Muscle of leg (tissue), 11 donors: Measurements from ENCODE around the gene CCIN. TPM values are rescaled to one million over a fixed set of nuclear protein-coding genes. Genes with fewer than 3 reads are reported as not detected.
"Not testable (repeated sequence)": the region's sequence is repeated elsewhere in the genome, so short reads cannot be mapped to it uniquely, and the experiment has no call there.

Source experiments
- DNase-seq: peaks from one replicate; pipeline ENCODE4 v3.0.0; 2013
- H3K27ac ChIP-seq: one replicate; pipeline ENCODE4 v1.5.1; 2013; ENCODE audit warnings: mild to moderate bottlenecking, low read length, control low read depth
- H3K27me3 ChIP-seq: one replicate; pipeline ENCODE4 v1.6.1; 2013; ENCODE audit warnings: low read length; ENCODE audit not compliant: control insufficient read depth, insufficient read depth
- H3K36me3 ChIP-seq: one replicate; pipeline ENCODE4 v1.6.1; 2013; ENCODE audit warnings: low read length; ENCODE audit not compliant: control insufficient read depth, insufficient read depth
- H3K4me1 ChIP-seq: one replicate; pipeline ENCODE4 v1.6.1; 2013; ENCODE audit warnings: low read length; ENCODE audit not compliant: control insufficient read depth, insufficient read depth
- H3K4me3 ChIP-seq: one replicate; pipeline ENCODE4 v1.5.1; 2013; ENCODE audit warnings: low read length, control low read depth
- H3K9me3 ChIP-seq: replicated peaks from 2 replicates; pipeline ENCODE4 v1.6.1; 2013; ENCODE audit warnings: low read depth, low read length; ENCODE audit not compliant: control insufficient read depth
- WGBS: methylation state at CpG from one replicate; pipeline ENCODE4 v1.1.5; 2013; ENCODE audit warnings: missing lambda C conversion rate; ENCODE audit not compliant: insufficient coverage; 5-methylcytosine and 5-hydroxymethylcytosine counted together
- polyA plus RNA-seq, 8 donors: library from polyadenylated mRNA; unstranded; fragments of 120-200 nt; gene quantifications; one replicate each; pipeline versions ENCODE4 v1.2.1 to v1.2.3, GENCODE V29; 2013; ENCODE audit warnings: inconsistent platforms in 1 of 8, low replicate concordance in 1 of 8; ENCODE audit not compliant: insufficient read length in 8 of 8, insufficient read depth in 1 of 8
- total RNA-seq: library from RNA; stranded (reverse); fragments of 120-200 nt; gene quantifications from one replicate; pipeline ENCODE4 v1.2.4, GENCODE V29; 2013

The CCIN gene
- total and polyA plus RNA-seq, 9 donors, result 0.45 to 1.5 (median 0.87) TPM

DNA sequence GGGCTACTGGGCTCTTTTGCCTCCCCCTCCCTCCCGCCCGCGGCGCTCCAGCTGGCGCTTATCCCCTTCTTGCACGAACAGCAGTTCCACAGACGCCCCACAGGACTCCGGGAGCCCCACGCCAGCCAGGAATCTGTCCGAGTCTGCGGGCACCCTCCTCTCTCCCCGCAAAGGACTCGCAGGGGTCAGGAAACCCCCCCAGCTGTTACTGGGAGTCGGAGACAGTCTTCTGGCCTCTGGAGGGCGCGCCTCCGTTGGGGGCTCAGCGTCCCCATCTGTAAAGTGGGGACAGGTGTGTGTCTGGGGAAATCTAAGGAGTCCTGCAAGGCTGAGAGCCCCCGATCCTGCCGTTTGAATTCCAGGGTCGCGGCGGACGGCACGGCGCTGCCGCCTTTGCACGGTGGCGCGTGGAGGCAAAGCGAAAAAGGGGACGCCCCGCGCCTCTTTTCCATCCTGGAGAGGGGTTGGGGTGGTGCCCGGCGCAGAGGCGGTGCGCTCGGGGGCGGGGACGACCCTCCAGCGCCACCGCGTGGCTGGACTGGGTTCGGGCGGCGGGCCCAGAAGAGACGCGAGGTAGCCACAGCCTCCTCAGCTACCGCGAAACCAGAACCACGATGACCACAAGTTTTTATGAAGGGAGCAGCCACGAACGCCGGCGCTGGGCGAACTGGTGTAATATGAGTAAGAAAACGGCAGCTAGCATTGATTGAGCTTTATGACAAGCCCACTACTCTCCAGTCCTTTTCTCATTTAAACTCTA is 2.8 kb upstream of the CCIN start:
- Histone ChIP-seq H3K4me1 (peaks cover 51% of the 10 kb centered on the region), H3K4me3 (peak overlapping the region; percentile 60), H3K36me3 (peaks cover 3% of the 10 kb centered on the region), H3K27me3 (no peaks in the 10 kb centered on the region), H3K9me3 (no peaks in the 10 kb centered on the region), H3K27ac (peak overlapping the region; percentile 97)
- WGBS, result 2% methylated on average over 43 of the region's 58 CpGs
- peak; percentile 91 for DNase-seq

- no peaks in the 10 kb centered on the region for H3K9me3 ChIP-seq
- H3K27me3 ChIP-seq, result no peaks in the 10 kb centered on the region
- H3K4me1 ChIP-seq, result peaks cover 22% of the 10 kb centered on the region
- H3K36me3 ChIP-seq, result no peaks in the 10 kb centered on the region
- 87% methylated on average over 17 of the region's 17 CpGs for WGBS
- H3K27ac ChIP-seq, result no peak overlapping the region
- no peak for DNase-seq
- no peak overlapping the region for H3K4me3 ChIP-seq
These were observed 520 bp downstream of the CCIN start for GRCh38 chr9:36169708-36170107.

DNA sequence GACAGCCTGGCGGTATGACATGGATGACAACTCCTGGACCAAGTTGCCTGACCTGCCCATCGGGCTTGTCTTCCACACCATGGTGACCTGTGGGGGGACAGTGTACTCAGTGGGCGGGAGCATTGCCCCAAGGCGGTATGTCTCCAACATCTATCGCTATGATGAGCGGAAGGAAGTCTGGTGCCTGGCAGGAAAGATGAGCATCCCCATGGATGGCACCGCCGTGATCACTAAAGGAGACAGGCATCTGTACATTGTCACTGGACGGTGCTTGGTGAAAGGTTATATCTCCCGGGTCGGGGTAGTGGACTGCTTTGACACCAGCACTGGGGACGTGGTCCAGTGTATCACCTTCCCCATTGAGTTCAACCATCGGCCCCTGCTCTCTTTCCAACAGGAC is 1.3 kb downstream of the CCIN start:
- Histone ChIP-seq H3K4me1 (peaks cover 14% of the 10 kb centered on the region), H3K9me3 (no peaks in the 10 kb centered on the region), H3K36me3 (no peaks in the 10 kb centered on the region), H3K27ac (no peak overlapping the region), H3K27me3 (no peaks in the 10 kb centered on the region), H3K4me3 (no peak overlapping the region)
- DNase-seq, result no peak
- 95% methylated on average over 13 of the region's 13 CpGs for WGBS

DNA sequence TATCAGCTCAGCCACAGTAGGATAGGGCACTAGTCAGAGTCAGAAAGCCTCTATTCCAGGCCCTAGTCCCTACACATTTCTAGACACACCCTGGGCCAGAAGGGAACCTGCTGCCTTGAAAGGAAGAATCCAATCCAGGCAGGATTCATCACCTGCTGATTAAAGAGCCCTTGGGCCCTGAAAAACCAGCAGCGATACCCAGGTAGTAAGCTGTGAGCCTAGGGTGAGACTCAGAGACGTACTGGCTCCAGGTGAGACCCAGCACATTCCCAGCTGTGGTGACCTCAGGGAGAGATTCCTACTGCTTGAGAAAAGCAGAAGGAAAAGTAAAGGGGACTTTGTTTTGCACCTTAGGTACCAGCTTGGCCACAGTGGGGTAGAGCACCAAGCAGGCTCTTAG is 4.7 kb downstream of the CCIN start:
- WGBS, result 86% methylated on average over 2 of the region's 2 CpGs
- Histone ChIP-seq H3K4me1 (no peaks in the 10 kb centered on the region), H3K4me3 (no peak overlapping the region), H3K9me3 (no peaks in the 10 kb centered on the region), H3K27ac (no peak overlapping the region), H3K27me3 (no peaks in the 10 kb centered on the region), H3K36me3 (no peaks in the 10 kb centered on the region)
- DNase-seq, result no peak

DNA sequence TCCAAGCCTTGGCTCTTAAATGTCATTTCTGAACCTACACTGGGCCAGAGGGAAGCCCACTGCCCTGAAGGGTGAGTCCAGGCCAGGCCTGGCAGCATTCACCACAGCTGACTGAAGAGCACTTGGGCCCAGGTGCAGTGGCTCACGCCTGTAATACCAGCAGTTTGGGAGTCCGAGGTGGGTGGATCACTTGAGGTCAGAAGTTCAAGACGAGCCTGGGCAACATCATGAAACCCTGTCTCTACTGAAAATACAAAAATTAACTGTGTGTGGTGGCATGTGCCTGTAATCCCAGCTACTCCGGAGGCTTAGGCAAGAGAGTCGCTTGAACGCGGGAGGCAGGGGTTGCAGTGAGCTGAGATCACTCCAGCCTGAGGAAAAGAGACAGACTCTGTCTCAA is 5.1 kb downstream of the CCIN start:
- Histone ChIP-seq H3K27me3 (no peaks in the 10 kb centered on the region), H3K4me1 (no peaks in the 10 kb centered on the region), H3K27ac (no peak overlapping the region), H3K9me3 (no peaks in the 10 kb centered on the region), H3K4me3 (no peak overlapping the region), H3K36me3 (no peaks in the 10 kb centered on the region)
- 43% methylated on average over 1 of the region's 7 CpGs for WGBS
- no peak for DNase-seq

DNA sequence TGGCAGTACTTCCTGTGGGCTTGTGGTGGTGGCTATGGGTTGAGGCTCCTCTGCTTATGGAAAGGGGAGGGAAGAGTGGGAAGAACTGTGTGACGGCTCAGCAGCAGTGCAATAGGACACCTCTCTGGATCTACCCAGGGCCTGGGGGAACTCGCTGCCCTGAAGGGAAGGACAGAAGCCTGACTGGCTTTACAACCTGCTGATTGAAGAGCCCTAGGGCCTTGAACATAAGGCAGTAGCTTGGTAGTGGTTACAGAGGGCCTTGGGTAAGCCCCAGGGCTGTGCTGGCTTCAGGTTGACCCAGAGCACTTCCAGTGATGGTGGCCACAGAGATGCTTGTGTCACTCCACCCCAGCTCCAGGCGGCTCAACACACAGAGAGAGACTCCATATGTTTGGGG is 5.5 kb downstream of the CCIN start:
- Histone ChIP-seq H3K27ac (no peak overlapping the region), H3K4me1 (no peaks in the 10 kb centered on the region), H3K4me3 (no peak overlapping the region), H3K9me3 (no peaks in the 10 kb centered on the region), H3K36me3 (no peaks in the 10 kb centered on the region), H3K27me3 (no peaks in the 10 kb centered on the region)
- 14% methylated on average over 1 of the region's 3 CpGs for WGBS
- no peak for DNase-seq

GRCh38 chr9:36175209-36175608 is 6.0 kb downstream of the CCIN start:
- H3K4me1 ChIP-seq, H3K27me3 ChIP-seq, H3K36me3 ChIP-seq, H3K4me3 ChIP-seq, H3K27ac ChIP-seq, H3K9me3 ChIP-seq, DNase-seq: not testable (repeated sequence)
- 90% methylated on average over 2 of the region's 3 CpGs for WGBS

- WGBS, result 97% methylated on average over 6 of the region's 10 CpGs
- not testable (repeated sequence) for H3K36me3 ChIP-seq, H3K27me3 ChIP-seq, H3K27ac ChIP-seq, H3K4me3 ChIP-seq, DNase-seq, H3K4me1 ChIP-seq, H3K9me3 ChIP-seq
These were observed 7.3 kb downstream of the CCIN start for GRCh38 chr9:36176496-36176895.

DNA sequence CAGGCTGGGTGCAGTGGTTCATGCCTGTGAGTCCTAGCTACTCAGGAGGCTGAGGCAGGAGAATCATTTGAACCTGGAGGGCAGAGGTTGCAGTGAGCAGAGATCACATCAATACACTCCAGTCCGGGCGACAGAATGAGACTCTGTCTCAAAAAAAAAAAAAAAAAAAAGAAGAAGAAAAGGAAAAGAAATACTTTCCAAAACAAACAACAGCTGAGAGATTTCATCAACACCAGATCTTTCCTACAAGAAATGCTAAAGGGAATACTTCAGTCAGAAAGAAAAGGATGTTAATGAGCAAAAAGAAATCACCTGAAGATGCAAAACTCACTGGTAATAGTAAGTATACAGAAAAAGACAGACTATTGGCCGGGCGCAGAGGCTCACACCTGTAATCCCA is 8.4 kb downstream of the CCIN start:
- no peaks in the 10 kb centered on the region for H3K9me3 ChIP-seq
- no peak overlapping the region for H3K4me3 ChIP-seq
- DNase-seq, result no peak
- H3K36me3 ChIP-seq, result no peaks in the 10 kb centered on the region
- WGBS, result no CpG with 5 or more reads among the region's 4 CpGs
- H3K27ac ChIP-seq, result no peak overlapping the region
- no peaks in the 10 kb centered on the region for H3K4me1 ChIP-seq
- no peaks in the 10 kb centered on the region for H3K27me3 ChIP-seq

- H3K36me3 ChIP-seq, result not testable (repeated sequence)
- 83% methylated on average over 2 of the region's 6 CpGs for WGBS
These were observed 11.1 kb downstream of the CCIN start for GRCh38 chr9:36180243-36180642.

GRCh38 chr9:36187414-36187813 is 18.2 kb downstream of the CCIN start:
- H3K4me3 ChIP-seq, result no peak overlapping the region
- no peak overlapping the region for H3K27ac ChIP-seq
- H3K27me3 ChIP-seq, result peaks cover 3% of the 10 kb centered on the region
- no peaks in the 10 kb centered on the region for H3K36me3 ChIP-seq
- H3K9me3 ChIP-seq, result no peaks in the 10 kb centered on the region
- H3K4me1 ChIP-seq, result peaks cover 12% of the 10 kb centered on the region
- no peak for DNase-seq

More at GRCh38 chr9:36180243-36180642, 11.1 kb downstream of the CCIN start:
- not testable (repeated sequence) for H3K9me3 ChIP-seq, H3K27me3 ChIP-seq, DNase-seq, H3K4me3 ChIP-seq, H3K27ac ChIP-seq, H3K4me1 ChIP-seq
